GM12872 (cell line): ENCODE results near the gene ADAM10.

Source experiments
- CTCF ChIP-seq: IDR thresholded peaks from 3 replicates; pipeline ENCODE4 v1.5.1; 2011; ENCODE audit warnings: low read depth, mild to moderate bottlenecking, low read length, moderate library complexity; ENCODE audit not compliant: insufficient read depth

The ADAM10 gene

DNA sequence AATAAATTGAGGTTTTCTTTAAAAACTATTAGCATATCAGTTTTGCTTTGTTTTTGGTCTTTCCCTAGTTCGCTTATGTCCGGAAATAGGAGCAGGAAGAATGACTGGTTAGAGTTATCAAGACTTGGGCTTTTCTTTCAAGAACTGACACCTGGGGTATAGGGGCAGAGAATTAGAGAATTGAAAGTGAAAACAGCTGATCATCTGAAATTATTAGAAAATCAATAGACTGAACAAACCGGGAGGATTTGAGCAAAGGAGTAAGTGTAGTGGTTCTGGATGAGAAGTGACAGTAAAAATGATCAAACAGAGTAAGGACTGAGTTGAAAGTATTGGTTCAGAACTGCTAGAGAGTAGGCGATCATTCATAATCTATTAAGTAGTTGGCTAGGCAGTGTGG is 27.6 kb upstream of the ADAM10 start:
- TF ChIP-seq CTCF: no peak

DNA sequence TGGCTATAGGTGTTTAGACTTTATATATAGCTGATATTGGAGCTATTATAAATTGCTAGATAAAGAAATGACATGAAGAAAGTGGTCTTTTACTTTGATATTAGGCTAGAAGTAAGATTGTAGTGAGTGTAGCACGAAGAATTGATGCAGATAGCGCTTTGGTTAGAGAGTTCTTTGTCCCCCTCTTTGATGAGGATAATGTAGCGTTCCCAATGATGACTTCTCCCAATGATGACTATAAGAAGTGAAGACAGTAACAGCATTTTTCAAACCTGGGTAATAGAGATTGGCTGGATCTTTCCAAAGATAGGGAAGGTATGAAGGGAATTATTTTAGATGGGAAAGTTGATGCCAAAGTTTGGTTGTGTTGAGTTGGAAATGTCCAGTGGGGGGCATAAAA is 25.9 kb upstream of the ADAM10 start:
- TF ChIP-seq CTCF: no peak

- no peak for TF ChIP-seq CTCF
Observed at GRCh38 chr15:58773024-58773423, 23.5 kb upstream of the ADAM10 start.

DNA sequence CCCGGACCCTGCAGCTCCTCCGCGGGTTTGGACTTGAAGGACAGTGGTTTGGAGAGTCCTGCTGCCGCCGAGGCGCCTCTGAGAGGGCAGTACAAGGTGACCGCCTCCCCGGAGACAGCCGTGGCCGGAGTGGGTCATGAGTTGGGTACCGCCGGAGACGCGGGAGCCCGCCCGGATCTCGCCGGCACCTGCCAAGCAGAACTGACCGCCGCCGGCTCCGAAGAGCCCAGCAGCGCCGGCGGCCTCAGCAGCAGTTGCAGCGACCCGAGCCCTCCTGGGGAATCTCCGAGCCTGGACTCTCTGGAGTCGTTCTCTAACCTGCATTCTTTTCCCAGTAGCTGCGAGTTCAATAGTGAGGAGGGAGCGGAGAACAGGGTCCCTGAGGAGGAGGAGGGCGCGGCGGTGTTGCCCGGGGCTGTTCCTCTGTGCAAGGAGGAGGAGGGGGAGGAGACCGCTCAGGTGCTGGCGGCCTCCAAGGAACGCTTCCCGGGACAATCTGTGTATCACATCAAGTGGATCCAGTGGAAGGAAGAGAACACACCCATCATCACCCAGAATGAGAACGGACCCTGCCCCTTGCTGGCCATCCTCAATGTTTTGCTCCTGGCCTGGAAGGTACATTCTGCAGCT is 22.2 kb upstream of the ADAM10 start:
- no peak for TF ChIP-seq CTCF

DNA sequence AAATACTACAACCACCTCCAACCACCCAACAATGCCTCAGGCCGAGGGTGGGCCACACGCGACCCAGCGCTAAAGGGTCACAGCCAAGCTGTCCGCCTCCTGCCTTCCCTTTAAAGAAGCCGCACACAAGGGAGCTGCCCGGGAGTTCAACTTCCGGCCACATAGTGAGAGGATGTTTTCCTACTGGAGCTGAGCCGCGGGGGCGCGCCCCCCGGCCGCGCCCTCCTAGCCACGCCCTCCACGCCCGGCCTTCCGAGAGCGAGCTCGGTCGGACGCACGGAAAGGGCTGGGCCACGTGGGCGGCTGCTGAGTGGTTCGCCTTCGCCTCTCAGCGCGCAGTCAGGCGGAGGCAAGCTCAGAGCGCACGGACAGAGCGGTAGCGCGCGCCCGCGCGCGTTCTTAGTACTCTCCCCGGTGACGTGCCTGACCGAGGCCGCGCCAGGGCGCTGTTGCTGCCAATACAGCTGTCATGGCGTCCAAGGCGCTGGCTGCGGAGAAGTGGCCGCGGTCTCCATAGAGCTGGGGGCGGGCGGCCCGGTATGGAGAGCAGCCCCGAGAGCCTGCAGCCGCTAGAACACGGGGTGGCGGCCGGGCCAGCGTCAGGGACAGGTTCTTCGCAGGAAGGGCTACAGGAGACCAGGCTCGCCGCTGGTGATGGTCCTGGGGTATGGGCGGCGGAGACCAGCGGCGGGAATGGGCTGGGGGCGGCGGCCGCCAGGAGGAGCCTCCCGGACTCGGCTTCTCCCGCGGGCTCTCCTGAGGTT is 21.5 kb upstream of the ADAM10 start, which contains the start of gene MINDY2:
TSS of gene MINDY2 (plus strand) at position 446 of the 764 bp plus-strand sequence. CDS start at position 540, 94 bp downstream.
- TF ChIP-seq CTCF: peak; percentile 47; the same call in 2 of the 3 replicates

GRCh38 chr15:58770519-58770856 is 21.0 kb upstream of the ADAM10 start:
- TF ChIP-seq CTCF: peak; percentile 46; the same call in 2 of the 3 replicates

GRCh38 chr15:58766290-58766689 is 16.8 kb upstream of the ADAM10 start:
- no peak for TF ChIP-seq CTCF
